OCI-LY1 (cell line): ENCODE measurements around the gene CARD19.

Source experiments
- EZH2 ChIP-seq: fragments of 200-600 bp; sonication (generic), shearing (Covaris generic); IDR thresholded peaks from 2 replicates; pipeline ENCODE4 v1.8.0; 2017; ENCODE audit warnings: borderline replicate concordance, mixed run types, mild to moderate bottlenecking, antibody characterized with exemption, low read length, moderate library complexity, mixed read lengths
- TF ChIP-seq, protein P1 (sequence below): fragments of 200-600 bp; sonication (generic), shearing (Covaris generic); IDR thresholded peaks from 2 replicates; pipeline ENCODE4 v1.5.1; 2017; ENCODE audit warnings: mild to moderate bottlenecking, antibody characterized with exemption, low read length, moderate library complexity, mixed read lengths

GRCh38 chr9:93107151-93107824 is 11.3 kb downstream of the CARD19 start:
- TF ChIP-seq, protein P1, sequence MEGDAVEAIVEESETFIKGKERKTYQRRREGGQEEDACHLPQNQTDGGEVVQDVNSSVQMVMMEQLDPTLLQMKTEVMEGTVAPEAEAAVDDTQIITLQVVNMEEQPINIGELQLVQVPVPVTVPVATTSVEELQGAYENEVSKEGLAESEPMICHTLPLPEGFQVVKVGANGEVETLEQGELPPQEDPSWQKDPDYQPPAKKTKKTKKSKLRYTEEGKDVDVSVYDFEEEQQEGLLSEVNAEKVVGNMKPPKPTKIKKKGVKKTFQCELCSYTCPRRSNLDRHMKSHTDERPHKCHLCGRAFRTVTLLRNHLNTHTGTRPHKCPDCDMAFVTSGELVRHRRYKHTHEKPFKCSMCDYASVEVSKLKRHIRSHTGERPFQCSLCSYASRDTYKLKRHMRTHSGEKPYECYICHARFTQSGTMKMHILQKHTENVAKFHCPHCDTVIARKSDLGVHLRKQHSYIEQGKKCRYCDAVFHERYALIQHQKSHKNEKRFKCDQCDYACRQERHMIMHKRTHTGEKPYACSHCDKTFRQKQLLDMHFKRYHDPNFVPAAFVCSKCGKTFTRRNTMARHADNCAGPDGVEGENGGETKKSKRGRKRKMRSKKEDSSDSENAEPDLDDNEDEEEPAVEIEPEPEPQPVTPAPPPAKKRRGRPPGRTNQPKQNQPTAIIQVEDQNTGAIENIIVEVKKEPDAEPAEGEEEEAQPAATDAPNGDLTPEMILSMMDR, result no peak
- TF ChIP-seq EZH2, result no peak
